ENCODE results near the gene ZNF468. TPM values are rescaled to one million over a fixed set of nuclear protein-coding genes. Genes with fewer than 3 reads are reported as not detected.
"Not testable (repeated sequence)": the region's sequence is repeated elsewhere in the genome, so short reads cannot be mapped to it uniquely, and the experiment has no call there.

ZNF468 gene
- total RNA-seq, 1 experiment from 2014 or later = 34.7 TPM

DNA sequence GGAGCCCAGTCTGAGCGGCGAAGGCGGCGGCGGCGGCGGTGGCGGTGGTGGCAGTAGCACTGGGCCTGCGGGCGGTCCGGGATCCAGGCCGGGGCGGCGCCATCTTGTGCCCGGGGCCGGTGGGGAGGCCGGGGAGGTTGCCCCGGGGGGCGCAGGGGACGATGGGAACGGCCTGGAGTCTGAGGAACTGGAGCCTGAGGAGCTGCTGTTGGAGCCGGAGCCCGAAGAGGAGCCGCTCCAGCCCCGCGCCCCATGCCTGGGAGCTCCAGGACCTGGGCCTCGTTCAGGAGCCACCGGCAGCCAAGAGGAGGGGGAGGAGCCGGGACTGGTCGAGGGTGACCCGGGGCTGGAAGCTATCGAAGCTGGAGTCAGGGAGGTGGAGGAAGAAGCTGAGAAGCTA is 47.6 kb downstream of the ZNF468 start:
- no peak overlapping the region for H3K4me3 Mint-ChIP-seq
- H2AFZ ChIP-seq (ENCODE audit: low read length) = no peak overlapping the region
- no peak overlapping the region for H3K27ac Mint-ChIP-seq
- H4K5ac ChIP-seq (ENCODE audit: insufficient read length, low read depth, low read length) = no peak overlapping the region
- no peak overlapping the region for H4K91ac ChIP-seq (ENCODE audit: insufficient read length, low read depth, low read length)
- no peaks in the 10 kb centered on the region for H3K4me1 ChIP-seq (ENCODE audit: insufficient read depth, low read length)
- H2BK5ac ChIP-seq (ENCODE audit: insufficient read length, low read length) = no peak overlapping the region
- no peaks in the 10 kb centered on the region for H3K23me2 ChIP-seq (ENCODE audit: insufficient read length, low read depth, low read length, poor library complexity, severe bottlenecking)
- peaks cover 54 to 66% (median 64%) of the 10 kb centered on the region in 3 experiments for H3K36me3 Mint-ChIP-seq (ENCODE audit: insufficient read depth in 1 of 3, low read depth in 3 of 3)
- 0 out of 4 replicates have a peak, but pooled peaks cover 0 to 2% of the 10 kb centered on the region in 2 experiments for H3K4me1 Mint-ChIP-seq
- no peak overlapping the region for H3K4ac ChIP-seq (ENCODE audit: low read depth, low read length)
- H2BK120ac ChIP-seq (ENCODE audit: low read depth, low read length, poor library complexity, severe bottlenecking) = no peak overlapping the region
- peaks cover 22 to 25% of the 10 kb centered on the region in 2 experiments for H3K9me3 Mint-ChIP-seq
- no peak overlapping the region for H3K14ac ChIP-seq (ENCODE audit: insufficient read depth, low read length)
- H4K20me1 ChIP-seq (ENCODE audit: control insufficient read depth, insufficient read depth, insufficient read length) = no peaks in the 10 kb centered on the region
- DNase-seq = no peak
- no peaks in the 10 kb centered on the region for H3K79me2 ChIP-seq (ENCODE audit: insufficient read depth, low read length)
- H3K23ac ChIP-seq (ENCODE audit: insufficient read length, low read depth, low read length) = no peak overlapping the region
- H2BK20ac ChIP-seq (ENCODE audit: low read depth, low read length, poor library complexity, severe bottlenecking) = no peak overlapping the region
- H3K27me3 ChIP-seq (ENCODE audit: insufficient read depth, low read length) = no peaks in the 10 kb centered on the region
- H2AK5ac ChIP-seq (ENCODE audit: insufficient read length, low read length) = no peak overlapping the region
- H4K8ac ChIP-seq (replicated peaks; ENCODE audit: insufficient read length, low read depth, low read length) = no peak overlapping the region
- no peak for TF ChIP-seq CTCF (conservative IDR thresholded peaks at IDR 0.05)
- H3K9ac ChIP-seq (ENCODE audit: extremely low read depth, insufficient read length, low read length) = no peak overlapping the region
- H3K9me3 ChIP-seq (ENCODE audit: control insufficient read depth, low read depth, low read length) = peaks cover 6% of the 10 kb centered on the region
- WGBS (ENCODE audit: extremely low coverage, insufficient read length, low lambda C conversion rate) = no CpG with 5 or more reads among the region's 32 CpGs
- H3K18ac ChIP-seq (ENCODE audit: insufficient read length, low read depth, low read length) = no peak overlapping the region
- no peak overlapping the region for H3T11ph ChIP-seq (ENCODE audit: low read length)
- no peaks in the 10 kb centered on the region for H3K79me1 ChIP-seq (ENCODE audit: insufficient read depth, low read depth, low read length, poor library complexity, severe bottlenecking)
- H3K27me3 Mint-ChIP-seq (ENCODE audit: low read depth) = no peaks in the 10 kb centered on the region
- no peak overlapping the region for H3K56ac ChIP-seq (ENCODE audit: insufficient read length, low read depth, low read length)
- no peak overlapping the region for H3K4me2 ChIP-seq (ENCODE audit: insufficient read depth, insufficient read length, low read length)
- no peak overlapping the region for H3K27ac ChIP-seq (ENCODE audit: insufficient read length, low read depth, low read length)
- H2BK12ac ChIP-seq (ENCODE audit: insufficient read length, low read depth, low read length) = no peak overlapping the region
- no peak overlapping the region for H2BK15ac ChIP-seq (ENCODE audit: low read depth, low read length)

- not testable (repeated sequence) for H4K5ac ChIP-seq (ENCODE audit: insufficient read length, low read depth, low read length); H2AK5ac ChIP-seq (ENCODE audit: insufficient read length, low read length); H2BK15ac ChIP-seq (ENCODE audit: low read depth, low read length); H3T11ph ChIP-seq (ENCODE audit: low read length); H3K27me3 ChIP-seq (ENCODE audit: insufficient read depth, low read length); H3K4me1 Mint-ChIP-seq; H4K8ac ChIP-seq (replicated peaks; ENCODE audit: insufficient read length, low read depth, low read length); H3K27ac Mint-ChIP-seq; H4K91ac ChIP-seq (ENCODE audit: insufficient read length, low read depth, low read length); H3K4me1 ChIP-seq (ENCODE audit: insufficient read depth, low read length); H3K56ac ChIP-seq (ENCODE audit: insufficient read length, low read depth, low read length); H2BK5ac ChIP-seq (ENCODE audit: insufficient read length, low read length); H3K23me2 ChIP-seq (ENCODE audit: insufficient read length, low read depth, low read length, poor library complexity, severe bottlenecking); H3K9ac ChIP-seq (ENCODE audit: extremely low read depth, insufficient read length, low read length); H2AFZ ChIP-seq (ENCODE audit: low read length); H3K4me3 Mint-ChIP-seq; H2BK12ac ChIP-seq (ENCODE audit: insufficient read length, low read depth, low read length); H3K79me1 ChIP-seq (ENCODE audit: insufficient read depth, low read depth, low read length, poor library complexity, severe bottlenecking); H2BK20ac ChIP-seq (ENCODE audit: low read depth, low read length, poor library complexity, severe bottlenecking); H3K4me2 ChIP-seq (ENCODE audit: insufficient read depth, insufficient read length, low read length); H3K18ac ChIP-seq (ENCODE audit: insufficient read length, low read depth, low read length); H3K27ac ChIP-seq (ENCODE audit: insufficient read length, low read depth, low read length); H3K4ac ChIP-seq (ENCODE audit: low read depth, low read length); H2BK120ac ChIP-seq (ENCODE audit: low read depth, low read length, poor library complexity, severe bottlenecking); H3K27me3 Mint-ChIP-seq (ENCODE audit: low read depth); DNase-seq; H4K20me1 ChIP-seq (ENCODE audit: control insufficient read depth, insufficient read depth, insufficient read length); H3K14ac ChIP-seq (ENCODE audit: insufficient read depth, low read length); H3K79me2 ChIP-seq (ENCODE audit: insufficient read depth, low read length); H3K23ac ChIP-seq (ENCODE audit: insufficient read length, low read depth, low read length)
- peaks cover 83 to 91% (median 91%) of the 10 kb centered on the region in 3 experiments for H3K36me3 Mint-ChIP-seq (ENCODE audit: insufficient read depth in 1 of 3, low read depth in 3 of 3)
- no CpG with 5 or more reads among the region's 9 CpGs for WGBS (ENCODE audit: extremely low coverage, insufficient read length, low lambda C conversion rate)
- H3K9me3 Mint-ChIP-seq = peaks cover 80 to 88% of the 10 kb centered on the region in 2 experiments
- peaks cover 74% of the 10 kb centered on the region for H3K9me3 ChIP-seq (ENCODE audit: control insufficient read depth, low read depth, low read length)
These were observed 57.3 kb downstream of the ZNF468 start for GRCh38 chr19:52799950-52800640.
